NCI-H2196 (cell line): Measurements from ENCODE around the gene NAXD.
A peak's percentile ranks its signal among the peaks of the same experiment; 100 is the strongest.
"Not testable (repeated sequence)": the region's sequence is repeated elsewhere in the genome, so short reads cannot be mapped to it uniquely, and the experiment has no call there.

Experiments used
- DNase-seq: peaks from one replicate; lab custom pipeline; 2025; ENCODE audit not compliant: unreplicated experiment; lab: John Stamatoyannopoulos, UW

The NAXD gene

DNA sequence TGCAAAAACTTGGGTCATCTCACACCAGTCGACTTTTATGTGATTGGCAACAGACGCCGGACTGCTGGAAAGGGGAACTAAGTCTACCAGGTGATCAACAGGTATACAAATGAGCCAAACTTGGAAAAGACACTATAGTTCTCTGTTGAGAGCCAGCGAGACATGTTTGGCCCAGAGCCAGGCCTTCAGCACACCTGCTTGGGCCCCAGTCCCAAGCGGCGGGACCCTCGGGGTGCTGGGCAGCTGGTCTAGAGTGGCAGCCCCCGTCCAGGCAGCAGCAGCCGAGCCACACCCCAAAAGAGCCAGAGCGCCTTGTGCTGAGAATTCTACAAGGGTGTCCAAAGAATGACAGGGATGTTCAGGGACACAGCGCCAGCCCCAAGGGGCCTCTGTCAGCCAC, 28.0 kb downstream of the NAXD start:
- no peak for DNase-seq

DNA sequence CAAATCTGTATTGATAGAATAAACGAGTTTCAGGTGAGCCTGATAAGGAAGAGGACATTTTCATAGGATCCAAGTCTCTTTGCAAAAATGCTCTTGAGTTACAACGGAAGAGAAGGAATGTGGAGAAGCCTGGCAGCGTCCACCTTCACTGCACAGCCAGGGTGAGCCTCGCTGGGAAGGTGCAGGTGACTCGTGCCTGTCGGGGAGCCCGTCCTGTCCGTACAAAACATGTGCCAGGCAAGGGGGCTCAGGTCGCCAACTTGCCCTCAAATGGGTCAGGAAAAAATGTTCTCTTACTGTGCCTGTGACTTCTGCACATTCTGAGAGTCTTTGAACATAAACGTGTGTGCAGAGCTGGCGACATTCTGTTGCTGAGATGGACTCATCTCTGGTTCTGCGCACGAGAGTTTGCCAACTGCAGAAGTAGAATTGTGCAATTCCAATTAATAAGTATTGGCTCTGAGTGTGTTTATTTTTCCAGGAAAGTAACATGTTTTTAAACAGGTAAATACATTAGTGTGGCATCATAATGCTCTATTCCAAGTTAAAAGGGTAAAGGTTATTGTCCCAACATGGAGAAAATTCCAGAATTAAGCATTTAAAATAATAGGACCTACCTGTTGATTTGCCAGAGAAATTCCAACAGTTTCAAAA, 28.6 kb downstream of the NAXD start:
- no peak for DNase-seq

DNA sequence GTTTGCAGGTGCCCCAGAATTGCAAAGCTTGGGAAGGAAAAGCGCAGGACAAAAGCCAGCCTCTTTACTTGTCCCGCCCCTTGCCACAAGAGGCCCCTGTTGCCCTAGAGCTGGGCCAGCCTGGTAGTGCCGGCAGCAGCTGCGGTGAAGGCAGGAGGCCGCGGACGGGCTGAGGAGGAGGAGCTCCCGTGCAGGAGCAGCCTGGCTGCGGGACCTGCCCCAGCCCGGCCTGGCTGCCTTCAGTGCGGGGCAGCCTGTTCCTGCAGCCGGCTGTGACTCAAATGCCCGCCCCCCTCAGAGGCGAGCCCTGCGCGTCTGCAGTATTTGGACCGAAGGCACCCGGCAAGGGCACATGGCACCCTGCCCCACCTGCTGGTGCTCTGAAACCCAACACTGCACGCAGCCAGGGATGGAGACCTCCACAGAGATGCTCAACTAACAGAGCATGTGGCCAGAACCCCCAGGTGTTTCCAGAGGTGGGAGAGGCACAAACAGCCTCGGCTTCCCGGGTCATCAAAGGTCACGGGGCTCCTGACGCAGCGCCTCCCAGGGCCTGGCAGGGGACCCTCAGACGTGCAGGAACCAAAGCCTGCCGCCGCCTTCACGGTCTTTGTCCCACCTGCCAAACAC, 29.7 kb downstream of the NAXD start:
- DNase-seq: peak; percentile 53

DNA sequence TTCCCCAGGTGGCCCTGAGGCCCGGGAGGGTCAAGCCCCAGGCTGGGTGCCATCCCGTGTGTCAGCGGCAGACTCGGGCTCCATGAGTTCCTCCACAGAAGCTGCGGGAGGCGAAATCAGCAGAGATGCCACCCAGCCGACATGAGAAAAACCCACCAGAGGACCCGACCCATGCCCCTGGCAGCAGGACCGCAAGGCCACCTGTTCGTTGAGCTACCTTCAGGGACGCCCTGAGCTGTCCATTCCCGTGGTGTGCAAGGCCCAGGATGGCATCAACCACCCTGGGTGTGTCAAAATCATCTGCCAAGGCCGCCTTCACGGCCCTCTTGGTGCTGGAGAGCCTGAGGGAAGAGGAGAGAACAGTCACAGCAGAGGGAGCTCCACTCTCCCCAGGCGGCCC, 30.4 kb downstream of the NAXD start:
- DNase-seq: no peak

DNA sequence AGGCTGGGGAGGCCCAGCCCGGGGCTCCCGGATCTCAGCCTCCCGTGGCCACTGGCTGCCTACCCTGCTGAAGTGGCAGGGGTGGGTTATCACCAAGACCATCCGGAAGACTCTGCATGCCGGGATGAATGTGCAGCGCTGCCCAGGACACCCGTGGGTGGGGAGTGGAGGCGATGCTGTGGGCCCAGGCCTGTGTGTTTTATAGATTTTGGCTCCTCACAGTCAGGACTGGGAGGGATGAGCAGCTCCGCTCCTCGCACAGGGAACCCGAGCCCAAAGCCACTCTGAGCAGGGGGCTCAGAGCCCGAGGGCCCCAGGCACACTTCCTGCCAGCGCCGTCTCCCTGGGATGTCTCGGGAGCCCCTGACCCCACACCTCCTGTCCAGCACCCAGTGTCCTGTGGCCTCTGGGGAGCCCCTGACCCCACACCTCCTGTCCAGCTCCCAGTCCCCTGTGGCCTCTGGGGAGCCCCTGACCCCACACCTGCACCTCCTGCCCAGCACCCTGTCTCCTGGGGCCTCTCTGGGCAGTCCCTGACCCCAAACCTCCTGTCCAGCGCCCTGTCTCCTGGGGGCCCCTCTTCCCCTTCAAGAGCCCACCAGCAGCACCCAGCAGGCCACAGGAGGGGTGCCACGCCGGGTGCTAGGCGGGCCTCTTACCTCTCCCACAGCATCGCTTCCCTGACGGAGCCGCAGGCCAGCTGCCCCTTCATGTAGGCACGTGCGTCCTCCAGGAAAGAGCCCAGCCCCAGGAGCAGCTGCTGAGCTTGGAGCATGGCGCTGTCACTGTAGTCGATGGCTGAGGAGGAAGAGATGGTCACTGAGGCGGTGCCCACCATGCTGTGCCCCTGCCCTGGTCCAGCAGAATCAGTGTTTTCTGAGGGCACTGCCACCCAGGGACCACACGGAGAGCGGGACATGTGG, 31.4 kb downstream of the NAXD start:
- no peak for DNase-seq

DNA sequence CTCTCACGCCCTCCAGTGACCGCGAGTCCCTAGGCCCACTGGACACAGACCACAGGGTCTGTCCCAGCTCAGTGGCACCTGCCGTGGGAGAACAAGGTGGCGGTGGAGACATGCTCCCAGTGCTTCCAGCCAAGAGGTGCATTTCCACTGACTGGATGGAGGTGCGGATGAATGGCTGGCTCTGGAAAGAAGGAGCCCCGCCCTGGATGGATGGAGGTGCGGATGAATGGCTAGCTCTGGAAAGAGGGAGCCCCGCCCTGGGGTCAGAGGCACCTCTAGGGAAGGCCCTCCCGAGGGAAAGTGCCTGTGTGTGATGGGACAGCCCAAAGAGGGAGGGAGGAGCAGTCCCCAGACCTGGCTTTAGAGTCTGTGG, 32.0 kb downstream of the NAXD start:
- no peak for DNase-seq

DNA sequence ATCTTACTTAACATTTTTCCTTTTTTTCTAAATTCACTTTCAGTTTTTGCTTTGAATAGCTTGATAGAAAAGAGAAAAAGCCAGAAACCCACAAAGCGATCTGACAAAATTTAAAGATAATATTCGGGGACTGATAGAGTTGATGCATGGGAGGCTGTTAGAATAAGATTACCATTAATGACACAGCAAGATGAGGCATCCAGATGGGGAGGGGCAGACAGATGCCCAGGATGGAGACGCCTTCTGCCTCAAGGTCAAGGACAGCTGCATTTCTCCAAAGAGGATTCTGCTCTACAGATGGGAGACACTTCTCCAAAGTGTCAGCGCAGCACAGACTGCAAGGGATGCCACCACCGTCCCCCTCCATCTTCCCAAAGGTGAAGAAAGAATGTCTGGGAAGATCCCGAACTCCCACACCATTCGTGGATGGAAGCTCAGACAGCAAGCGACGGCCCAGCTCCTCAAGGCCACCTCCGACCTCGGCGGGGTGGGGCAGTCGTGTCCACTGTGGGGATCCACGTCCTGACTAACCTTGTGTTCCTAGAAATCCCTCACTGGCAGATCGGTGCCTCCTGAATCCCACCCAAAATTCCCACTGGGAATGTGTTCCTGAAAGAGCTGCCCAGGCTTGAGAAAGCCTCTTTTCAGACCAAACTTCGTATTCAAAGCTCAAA, 32.9 kb downstream of the NAXD start:
- no peak for DNase-seq

DNA sequence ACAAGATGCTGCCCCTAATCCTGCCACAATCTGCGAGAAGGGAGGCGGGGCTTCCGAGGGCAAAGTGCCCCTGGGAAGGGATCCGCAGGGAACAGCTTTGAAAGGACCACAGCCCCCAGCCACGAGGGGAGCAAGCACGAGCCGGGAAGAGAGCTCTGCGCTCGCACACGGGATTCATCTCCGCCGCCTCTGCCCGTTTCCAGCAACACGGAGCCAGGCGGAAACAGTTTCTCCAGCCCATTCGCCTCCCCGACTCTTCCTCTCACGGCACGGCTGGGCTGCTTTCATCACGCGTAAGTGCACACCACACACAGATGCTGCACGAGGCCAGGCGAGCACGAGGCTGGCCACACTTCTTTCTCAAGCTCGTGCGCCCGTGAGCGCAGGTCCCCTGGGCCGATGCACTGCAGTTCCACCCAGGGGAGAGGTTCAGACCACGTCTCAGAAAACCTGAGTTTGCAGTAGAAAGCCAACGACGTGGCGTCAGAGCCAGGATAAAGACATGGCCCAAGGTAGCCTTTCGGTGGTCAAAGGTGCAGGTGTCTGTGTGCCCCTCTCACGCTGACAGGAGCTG, 33.6 kb downstream of the NAXD start:
- no peak for DNase-seq

DNA sequence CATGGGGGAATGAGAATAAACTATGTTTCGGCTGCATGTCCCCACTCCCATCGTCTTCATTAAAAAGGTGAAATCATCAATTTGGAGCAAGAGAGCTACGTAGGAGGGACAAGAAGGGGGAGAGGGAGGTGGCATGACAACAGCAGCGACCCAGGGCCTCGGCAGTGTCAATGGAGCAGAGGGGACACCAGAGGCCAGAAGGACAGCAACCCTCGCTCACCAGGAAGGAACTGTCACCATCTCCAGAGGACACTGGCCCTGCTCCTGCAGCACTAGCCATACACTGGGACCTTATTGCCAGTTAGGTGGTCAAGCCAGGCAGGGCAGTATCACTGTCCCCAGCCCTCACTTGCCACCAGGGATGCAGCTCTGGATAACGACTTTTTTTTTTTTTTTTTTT, 34.2 kb downstream of the NAXD start:
- DNase-seq: no peak

DNA sequence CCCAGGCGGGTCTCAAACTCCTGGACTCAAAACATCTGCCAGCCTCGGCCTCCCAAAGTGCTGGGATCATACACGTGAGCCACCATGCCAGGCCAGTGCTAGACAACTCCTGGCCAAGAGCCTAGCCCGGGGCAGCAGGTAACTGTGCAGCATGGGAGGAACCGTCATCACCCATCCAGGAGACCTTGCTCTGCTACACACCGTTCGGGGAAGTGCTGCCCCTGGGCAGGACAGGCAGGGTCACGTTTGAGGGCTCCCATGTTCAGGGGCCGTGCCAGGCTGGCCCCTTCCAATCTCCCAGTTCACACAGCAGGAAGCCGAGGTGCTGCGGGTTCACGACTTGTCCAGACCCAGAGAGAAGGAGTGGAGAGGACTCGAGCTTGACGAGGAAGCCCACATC, 35.1 kb downstream of the NAXD start:
- DNase-seq: no peak

DNA sequence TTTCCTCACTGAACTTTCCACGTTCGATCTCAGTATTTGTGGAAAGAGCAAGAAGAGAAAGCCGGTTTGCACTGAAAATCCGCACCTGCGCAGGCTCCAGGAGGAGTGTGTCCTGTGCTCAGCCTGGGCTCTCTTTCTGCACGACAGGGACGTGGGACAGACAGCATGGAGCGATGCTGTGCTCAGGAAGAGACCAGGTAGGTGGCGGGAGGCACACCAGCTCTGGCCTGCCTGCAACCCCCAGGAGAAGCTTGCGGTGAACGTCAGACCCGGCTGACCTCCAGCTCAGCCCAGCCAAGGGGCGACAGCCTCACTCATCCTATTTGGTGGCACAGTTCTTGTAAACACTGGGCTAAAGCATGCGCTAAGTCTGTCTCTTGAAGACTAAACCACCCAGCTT, 35.9 kb downstream of the NAXD start:
- DNase-seq: no peak

DNA sequence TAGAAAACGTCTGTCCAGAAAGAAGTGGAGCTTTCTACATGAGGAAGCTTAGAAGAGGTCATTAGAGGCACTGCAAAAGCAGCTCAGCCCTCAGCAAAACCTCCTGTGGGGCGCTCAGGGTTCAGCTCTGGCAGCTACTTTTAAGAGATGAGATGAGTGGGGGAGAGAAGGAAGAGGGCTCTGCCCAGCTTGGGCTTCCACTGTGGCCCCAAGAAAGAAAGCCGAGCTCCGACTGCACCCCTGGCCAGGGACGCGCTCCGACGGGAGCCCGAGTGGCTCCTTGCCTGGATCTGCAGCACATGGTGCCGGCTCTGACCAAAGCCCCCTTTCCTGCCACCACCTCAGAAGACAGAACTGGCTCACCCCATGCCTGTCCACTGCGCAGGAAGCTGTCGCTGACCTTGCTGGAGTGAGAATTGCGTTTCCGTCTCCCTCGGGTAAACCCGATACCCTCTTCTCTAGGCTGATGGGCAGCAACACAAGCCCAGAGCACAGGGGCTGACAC, 36.4 kb downstream of the NAXD start:
- no peak for DNase-seq

DNA sequence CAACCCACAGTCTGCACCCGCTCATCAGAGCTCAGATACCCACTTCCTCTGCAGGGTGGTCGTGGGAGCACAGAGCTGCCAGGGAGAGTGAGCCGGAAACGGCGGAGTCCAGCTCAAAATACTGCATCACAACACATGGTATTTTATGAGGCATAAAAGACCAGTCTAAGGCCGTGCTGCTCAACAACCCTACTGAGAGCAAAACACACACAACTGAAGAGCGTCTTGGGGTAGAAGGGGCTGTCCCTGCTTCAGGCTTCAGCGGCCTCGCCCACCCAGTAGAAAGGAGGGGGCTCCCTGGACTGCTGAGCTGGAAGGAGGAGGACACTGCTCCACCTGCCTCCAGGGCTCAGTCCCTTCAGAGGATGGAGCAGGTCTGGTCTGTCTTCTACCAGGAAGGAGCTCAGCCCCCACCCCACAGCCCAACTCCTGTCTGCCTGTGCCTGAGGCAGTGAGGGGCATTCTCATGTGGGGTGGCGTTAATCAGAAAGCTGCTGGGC, 36.9 kb downstream of the NAXD start:
- DNase-seq: no peak

DNA sequence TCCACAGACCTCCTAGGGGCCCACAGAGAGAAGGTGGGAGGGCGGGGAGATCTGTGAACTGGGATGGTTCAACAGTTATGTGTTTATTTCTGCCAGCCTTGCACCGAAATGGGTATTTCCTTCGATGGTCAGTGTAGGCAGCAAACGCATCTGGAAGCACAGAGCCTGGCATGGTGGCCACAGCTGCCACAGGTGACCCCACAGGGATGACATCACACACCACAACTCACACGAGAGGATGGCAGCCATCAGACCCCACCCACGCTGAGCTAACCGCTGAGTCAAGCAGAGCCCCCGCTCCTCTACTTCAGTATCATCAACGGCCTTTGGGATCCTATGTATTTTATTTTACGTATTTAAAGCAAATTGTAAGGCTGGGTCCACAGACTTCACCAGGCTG, 37.4 kb downstream of the NAXD start:
- no peak for DNase-seq

DNA sequence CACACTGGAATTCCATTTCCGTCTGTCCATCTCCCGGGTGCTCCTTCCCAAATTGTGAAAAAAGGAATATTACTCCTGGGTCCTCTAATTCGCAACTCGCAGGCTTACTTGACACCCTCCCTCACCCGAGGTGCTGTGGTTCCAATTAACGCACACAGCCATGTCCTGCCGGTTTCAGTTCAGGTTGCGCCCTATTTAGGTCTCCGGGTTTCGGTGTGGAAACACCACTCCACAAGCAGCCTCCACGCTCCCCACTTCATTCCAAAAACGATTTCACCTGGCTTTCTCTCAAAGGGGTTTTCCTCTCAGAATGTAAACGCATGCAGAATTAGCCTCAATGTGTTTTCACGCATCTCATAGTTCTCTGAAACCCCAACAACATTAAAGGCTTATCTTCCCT, 37.9 kb downstream of the NAXD start:
- DNase-seq: no peak

DNA sequence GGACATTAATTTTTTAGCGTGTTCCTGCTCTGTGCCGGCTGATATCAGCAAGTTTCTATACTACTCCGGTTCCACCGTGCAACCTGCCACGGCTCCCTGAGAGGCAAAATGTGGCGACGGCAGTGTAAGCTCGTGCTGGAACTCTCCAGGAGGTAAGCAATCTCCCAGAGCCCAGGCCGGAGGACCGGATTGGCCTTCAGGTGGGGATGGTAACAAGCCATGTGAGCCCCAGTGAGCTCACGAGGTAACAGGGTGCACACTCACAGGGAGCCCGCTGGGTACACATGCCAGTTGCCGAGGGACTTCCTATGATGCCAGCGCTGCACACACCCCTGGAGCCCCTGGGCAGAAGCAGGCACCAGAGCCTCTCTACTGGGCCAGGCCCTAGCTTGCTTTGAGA, 38.5 kb downstream of the NAXD start:
- no peak for DNase-seq

DNA sequence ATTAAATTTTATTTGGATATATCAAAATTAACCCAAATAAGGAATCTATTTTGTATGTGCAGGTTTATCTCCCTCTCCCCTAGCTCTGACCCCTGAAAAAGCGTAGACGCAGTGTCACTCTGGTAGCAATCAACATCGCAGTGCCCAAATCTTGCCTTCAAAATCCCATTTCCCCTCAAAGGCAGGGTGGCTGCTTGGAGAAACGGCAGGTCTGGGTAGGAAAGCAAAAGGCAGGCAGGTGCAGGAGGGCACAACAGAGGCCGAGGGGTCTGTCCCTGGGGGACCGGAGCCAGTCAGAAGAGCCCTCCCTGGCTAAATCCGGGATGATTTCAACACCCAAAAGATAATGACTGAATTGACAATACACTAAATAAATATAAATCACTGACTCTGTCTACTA, 41.9 kb downstream of the NAXD start:
- no peak for DNase-seq

DNA sequence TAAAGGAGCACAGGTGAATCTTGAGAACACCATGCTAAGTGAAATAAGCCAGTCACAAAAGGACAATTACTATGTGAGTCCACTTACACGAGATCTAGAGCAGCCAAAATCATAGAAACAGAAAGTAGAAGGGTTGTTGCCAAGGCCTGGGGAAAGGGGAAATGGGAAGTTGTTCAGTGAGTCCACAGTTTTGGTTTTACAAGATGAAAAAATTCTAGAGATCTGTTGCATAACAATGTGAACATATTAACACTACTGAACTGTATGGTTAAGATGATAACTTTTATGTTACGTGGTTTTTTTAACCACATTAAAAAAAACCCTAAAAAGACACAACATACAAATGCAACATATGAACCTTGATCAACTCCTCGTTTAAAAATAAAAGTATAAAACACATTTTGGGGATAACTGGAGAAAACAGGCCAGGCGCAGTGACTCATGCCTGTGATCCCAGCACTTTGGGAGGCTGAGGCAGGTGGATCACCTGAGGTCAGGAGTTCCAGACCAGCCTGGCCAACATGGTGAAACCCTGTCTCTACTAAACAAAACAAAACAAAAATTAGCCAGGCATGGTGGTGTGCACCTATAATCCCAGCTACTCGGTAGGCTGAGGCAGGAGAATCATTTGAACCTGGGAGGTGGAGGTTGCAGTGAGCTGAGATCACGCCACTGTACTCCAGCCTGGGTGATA, 43.0 kb downstream of the NAXD start:
- not testable (repeated sequence) for DNase-seq

DNA sequence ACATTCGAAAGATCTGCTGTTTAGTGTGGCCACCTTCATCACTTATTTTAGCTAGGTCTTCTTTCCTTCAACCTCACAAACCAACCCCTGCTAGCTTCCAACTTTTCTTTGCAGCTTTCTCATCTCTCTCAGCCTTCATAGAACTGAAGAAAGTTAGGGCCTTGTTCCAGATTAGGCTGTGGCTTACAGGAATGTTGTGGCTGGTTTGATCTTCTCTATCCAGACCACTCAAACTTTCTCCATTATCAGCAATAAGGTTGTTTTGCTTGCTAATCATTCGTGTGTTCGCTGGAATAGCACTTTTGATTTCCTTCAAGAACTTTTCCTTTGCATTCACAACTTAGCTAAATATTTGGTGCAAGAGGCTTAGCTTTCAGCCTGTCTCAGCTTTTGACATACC, 45.9 kb downstream of the NAXD start:
- DNase-seq: no peak

DNA sequence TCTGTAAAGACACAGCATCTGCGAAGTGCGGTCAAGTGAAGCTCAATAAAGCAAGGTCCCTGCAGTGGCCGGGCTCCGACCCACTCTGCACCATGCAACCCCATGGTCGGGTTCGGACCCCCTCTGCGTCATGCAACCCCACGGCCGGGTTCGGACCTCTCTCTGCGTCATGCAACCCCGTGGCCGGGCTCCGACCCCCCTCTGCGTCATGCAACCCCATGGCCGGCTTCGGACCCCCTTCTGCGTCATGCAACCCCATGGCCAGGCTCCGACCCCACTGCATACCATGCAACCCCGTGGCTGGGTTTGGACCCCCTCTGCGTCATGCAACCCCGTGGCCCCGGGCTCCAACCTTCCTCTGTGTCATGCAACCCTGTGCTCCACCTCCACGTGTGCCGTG, 46.7 kb downstream of the NAXD start:
- DNase-seq: no peak
